Liver (tissue), 9 donors: Measurements from ENCODE around the gene PCDH9. TPM values are rescaled to one million over a fixed set of nuclear protein-coding genes. Genes with fewer than 3 reads are reported as not detected.

Experiments
- DNase-seq: peaks from one replicate; pipeline ENCODE4 v3.0.0-alpha.2; 2017; ENCODE audit warnings: low spot score
- H3K27ac ChIP-seq, 2 donors: one replicate each; pipeline ENCODE4 v1.7.0; 2013; ENCODE audit warnings: inconsistent platforms in 2 of 2, low read length in 2 of 2, control low read depth in 1 of 2, low read depth in 1 of 2, mild to moderate bottlenecking in 1 of 2
- H3K27me3 ChIP-seq, 4 donors: one replicate each; pipeline versions ENCODE4 v1.6.1 to v1.7.0; 2013; ENCODE audit warnings: low read length in 3 of 4, inconsistent platforms in 1 of 4, mild to moderate bottlenecking in 1 of 4, moderate library complexity in 1 of 4; ENCODE audit not compliant: control insufficient read depth in 4 of 4, insufficient read depth in 4 of 4
- H3K36me3 ChIP-seq, 4 donors: one replicate each; pipeline versions ENCODE4 v1.6.1 to v1.7.0; 2013; ENCODE audit warnings: low read length in 3 of 4, mild to moderate bottlenecking in 3 of 4, low read depth in 1 of 4, moderate library complexity in 1 of 4; ENCODE audit not compliant: control insufficient read depth in 4 of 4, insufficient read depth in 3 of 4
- H3K4me1 ChIP-seq, 4 donors: one replicate each; pipeline versions ENCODE4 v1.6.1 to v1.7.0; 2013; ENCODE audit warnings: low read length in 3 of 4, mild to moderate bottlenecking in 3 of 4, moderate library complexity in 1 of 4; ENCODE audit not compliant: control insufficient read depth in 4 of 4, insufficient read depth in 4 of 4
- H3K4me3 ChIP-seq, 3 donors: one replicate each; pipeline versions ENCODE4 v1.6.1 to v1.7.0; 2013; ENCODE audit warnings: low read length in 3 of 3, control low read depth in 1 of 3, low read depth in 1 of 3, mild to moderate bottlenecking in 1 of 3
- H3K9ac ChIP-seq, 2 donors: one replicate each; pipeline ENCODE4 v1.7.0; 2013; ENCODE audit warnings: low read length in 2 of 2, mild to moderate bottlenecking in 2 of 2, moderate library complexity in 2 of 2, control low read depth in 1 of 2, low read depth in 1 of 2
- H3K9me3 ChIP-seq, 4 donors: one replicate each; pipeline versions ENCODE4 v1.6.1 to v1.7.0; 2013; ENCODE audit warnings: low read length in 3 of 4; ENCODE audit not compliant: control insufficient read depth in 4 of 4
- ATF3 ChIP-seq: IDR thresholded peaks from 2 replicates; pipeline ENCODE4 v1.6.1; 2016; ENCODE audit warnings: antibody characterized with exemption
- CTCF ChIP-seq: fragments of 150-350 bp; IDR thresholded peaks from 2 replicates; pipeline ENCODE4 v1.5.1; 2017; ENCODE audit warnings: improper control_type of control experiment, low read depth, low read length; ENCODE audit not compliant: missing input control
- EGR1 ChIP-seq, 2 donors: IDR thresholded peaks; 2 replicates each; pipeline ENCODE4 v1.6.1; 2016 to 2018; ENCODE audit warnings: antibody characterized with exemption in 2 of 2, low read depth in 2 of 2
- FOXA1 ChIP-seq: IDR thresholded peaks from 2 replicates; pipeline ENCODE4 v1.6.1; 2016; ENCODE audit warnings: antibody characterized with exemption
- FOXA2 ChIP-seq: IDR thresholded peaks from 2 replicates; pipeline ENCODE4 v1.6.1; 2016; ENCODE audit warnings: antibody characterized with exemption
- GABPA ChIP-seq, 2 donors: IDR thresholded peaks in 1 of 2; conservative IDR thresholded peaks in 1 of 2; 2 replicates each; pipeline ENCODE4 v1.6.1; 2016; ENCODE audit warnings: antibody characterized with exemption in 2 of 2, mild to moderate bottlenecking in 1 of 2, moderate library complexity in 1 of 2
- HNF4A ChIP-seq, 2 donors: conservative IDR thresholded peaks; 2 replicates each; pipeline ENCODE4 v1.6.1; 2016; ENCODE audit warnings: antibody characterized with exemption in 2 of 2, mild to moderate bottlenecking in 2 of 2
- HNF4G ChIP-seq: IDR thresholded peaks from 2 replicates; pipeline ENCODE4 v1.6.1; 2016; ENCODE audit warnings: antibody characterized with exemption
- JUND ChIP-seq, 2 donors: IDR thresholded peaks; 2 replicates each; pipeline ENCODE4 v1.6.1; 2016; ENCODE audit warnings: antibody characterized with exemption in 2 of 2
- MAX ChIP-seq: IDR thresholded peaks from 2 replicates; pipeline ENCODE4 v1.6.1; 2016; ENCODE audit warnings: antibody characterized with exemption
- NR2F2 ChIP-seq: IDR thresholded peaks from 2 replicates; pipeline ENCODE4 v1.6.1; 2016; ENCODE audit warnings: antibody characterized with exemption
- RAD21 ChIP-seq, 2 donors: IDR thresholded peaks; 2 replicates each; pipeline ENCODE4 v1.6.1; 2016; ENCODE audit warnings: antibody characterized with exemption in 2 of 2, mild to moderate bottlenecking in 2 of 2
- SP1 ChIP-seq: IDR thresholded peaks from 2 replicates; pipeline ENCODE4 v1.6.1; 2018; ENCODE audit warnings: antibody characterized with exemption, mild to moderate bottlenecking
- TAF1 ChIP-seq: conservative IDR thresholded peaks from 2 replicates; pipeline ENCODE4 v1.6.1; 2016; ENCODE audit warnings: antibody characterized with exemption, mild to moderate bottlenecking
- YY1 ChIP-seq: IDR thresholded peaks from 2 replicates; pipeline ENCODE4 v1.6.1; 2016; ENCODE audit warnings: antibody characterized with exemption, mild to moderate bottlenecking
- ZBTB33 ChIP-seq: IDR thresholded peaks from 2 replicates; pipeline ENCODE4 v1.6.1; 2016; ENCODE audit warnings: antibody characterized with exemption
- WGBS: extraction: QIAGEN DNeasy Blood & Tissue Kit; methylation state at CpG from one replicate; pipeline ENCODE4 v1.1.7; 2013; 5-methylcytosine and 5-hydroxymethylcytosine counted together
- polyA plus RNA-seq, 2 donors: library from polyadenylated mRNA; stranded (reverse) in 1 of 2; unstranded in 1 of 2; fragments of 200-250 nt in 1 of 2; fragments of >200 nt in 1 of 2; fragmentation: Nextera tagmentation in 1 of 2; extraction: Ambion mirVana in 1 of 2; gene quantifications; one replicate each; pipeline versions ENCODE4 v1.2.1 to v1.2.3, GENCODE V29; 2013 to 2015
- total RNA-seq, 2 donors: library from RNA; depleted of rRNA; stranded (reverse); fragments of >200 nt; gene quantifications; one replicate each; pipeline ENCODE4 v1.2.3, GENCODE V29; 2014
- TF ChIP-seq, protein P1 (sequence below): IDR thresholded peaks from 2 replicates; pipeline ENCODE4 v1.6.1; 2016; ENCODE audit warnings: antibody characterized with exemption, mild to moderate bottlenecking
- donor health status: healthy.
- donor health status: healthy.
- donor health status: healthy.
- donor health status: healthy.
- donor health status: healthy.

PCDH9 gene
- total and polyA plus RNA-seq, 4 donors, result 0.90 to 4.0 (median 2.2) TPM

GRCh38 chr13:66967811-66968597 is 262.1 kb downstream of the PCDH9 start:
- TF ChIP-seq YY1, result no peak
- no peaks in the 10 kb centered on the region for H3K4me1 ChIP-seq
- no peaks in the 10 kb centered on the region for H3K36me3 ChIP-seq
- peaks cover 0 to 6% (median 0%) of the 10 kb centered on the region in 4 donors for H3K27me3 ChIP-seq
- 91% methylated on average over 3 of the region's 3 CpGs for WGBS
- H3K4me3 ChIP-seq, result no peak overlapping the region
- no peak for DNase-seq
- no peaks in the 10 kb centered on the region for H3K9me3 ChIP-seq
- H3K27ac ChIP-seq, result no peak overlapping the region
- no peak overlapping the region for H3K9ac ChIP-seq

DNA sequence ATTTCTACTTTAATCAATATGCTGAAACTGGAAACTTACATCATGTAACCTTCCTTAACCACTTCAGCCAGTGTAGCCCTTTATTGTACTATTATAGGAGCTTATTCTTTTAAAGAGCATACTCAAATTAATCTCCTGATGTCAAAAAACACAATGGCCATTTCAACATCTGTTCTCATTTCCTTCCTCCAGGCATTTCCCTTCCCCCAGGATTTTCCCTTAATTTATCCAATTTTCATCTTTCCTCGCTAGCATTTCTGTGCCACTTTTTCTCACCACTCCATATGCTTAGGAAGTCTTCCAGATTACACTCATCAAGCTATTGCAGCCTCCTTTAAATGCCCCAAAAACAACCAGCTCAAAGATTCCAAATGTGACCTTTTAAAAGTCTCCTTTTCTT is 265.0 kb downstream of the PCDH9 start:
- TF ChIP-seq NR2F2 (no peak), CTCF (no peak), RAD21 (IDR thresholded peaks at IDR 0.05) (no peak), FOXA2 (no peak), YY1 (no peak), ATF3 (no peak), HNF4A (conservative IDR thresholded peaks at IDR 0.05) (no peak), ZBTB33 (no peak), FOXA1 (no peak)
- no peak for DNase-seq

DNA sequence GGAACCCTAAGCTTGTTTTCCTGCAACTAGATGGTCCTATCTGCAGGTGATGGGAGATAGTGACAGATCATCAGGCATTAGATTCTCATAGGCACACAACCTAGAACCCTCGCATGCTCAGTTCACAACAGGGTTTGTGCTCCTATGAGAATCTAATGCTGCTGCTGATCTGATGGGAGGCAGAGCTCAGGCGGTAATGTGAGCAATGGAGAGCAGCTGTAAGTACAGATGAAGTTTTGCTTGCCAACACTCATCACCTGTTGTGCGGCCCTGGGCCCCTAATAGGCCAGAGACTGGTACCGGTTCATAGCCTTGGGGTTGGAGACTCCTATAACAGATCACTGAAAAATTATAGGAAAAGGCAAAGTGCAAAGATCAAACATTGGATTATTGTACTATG is 267.2 kb downstream of the PCDH9 start:
- 93% methylated on average over 4 of the region's 4 CpGs for WGBS
- Histone ChIP-seq H3K4me1 (no peaks in the 10 kb centered on the region), H3K36me3 (no peaks in the 10 kb centered on the region), H3K27ac (no peak overlapping the region), H3K9ac (no peak overlapping the region), H3K4me3 (no peak overlapping the region), H3K9me3 (no peaks in the 10 kb centered on the region), H3K27me3 (peaks cover 0 to 7% (median 0%) of the 10 kb centered on the region in 4 donors)
- no peak for DNase-seq
- no peak for TF ChIP-seq GABPA (IDR thresholded peaks at IDR 0.05 in 1 of 2, conservative IDR thresholded peaks at IDR 0.05 in 1 of 2)
- no peak for TF ChIP-seq MAX
- no peak for TF ChIP-seq FOXA1
- no peak for TF ChIP-seq HNF4A (conservative IDR thresholded peaks at IDR 0.05)
- TF ChIP-seq, protein P1, sequence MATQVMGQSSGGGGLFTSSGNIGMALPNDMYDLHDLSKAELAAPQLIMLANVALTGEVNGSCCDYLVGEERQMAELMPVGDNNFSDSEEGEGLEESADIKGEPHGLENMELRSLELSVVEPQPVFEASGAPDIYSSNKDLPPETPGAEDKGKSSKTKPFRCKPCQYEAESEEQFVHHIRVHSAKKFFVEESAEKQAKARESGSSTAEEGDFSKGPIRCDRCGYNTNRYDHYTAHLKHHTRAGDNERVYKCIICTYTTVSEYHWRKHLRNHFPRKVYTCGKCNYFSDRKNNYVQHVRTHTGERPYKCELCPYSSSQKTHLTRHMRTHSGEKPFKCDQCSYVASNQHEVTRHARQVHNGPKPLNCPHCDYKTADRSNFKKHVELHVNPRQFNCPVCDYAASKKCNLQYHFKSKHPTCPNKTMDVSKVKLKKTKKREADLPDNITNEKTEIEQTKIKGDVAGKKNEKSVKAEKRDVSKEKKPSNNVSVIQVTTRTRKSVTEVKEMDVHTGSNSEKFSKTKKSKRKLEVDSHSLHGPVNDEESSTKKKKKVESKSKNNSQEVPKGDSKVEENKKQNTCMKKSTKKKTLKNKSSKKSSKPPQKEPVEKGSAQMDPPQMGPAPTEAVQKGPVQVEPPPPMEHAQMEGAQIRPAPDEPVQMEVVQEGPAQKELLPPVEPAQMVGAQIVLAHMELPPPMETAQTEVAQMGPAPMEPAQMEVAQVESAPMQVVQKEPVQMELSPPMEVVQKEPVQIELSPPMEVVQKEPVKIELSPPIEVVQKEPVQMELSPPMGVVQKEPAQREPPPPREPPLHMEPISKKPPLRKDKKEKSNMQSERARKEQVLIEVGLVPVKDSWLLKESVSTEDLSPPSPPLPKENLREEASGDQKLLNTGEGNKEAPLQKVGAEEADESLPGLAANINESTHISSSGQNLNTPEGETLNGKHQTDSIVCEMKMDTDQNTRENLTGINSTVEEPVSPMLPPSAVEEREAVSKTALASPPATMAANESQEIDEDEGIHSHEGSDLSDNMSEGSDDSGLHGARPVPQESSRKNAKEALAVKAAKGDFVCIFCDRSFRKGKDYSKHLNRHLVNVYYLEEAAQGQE, result no peak
- no peak for TF ChIP-seq ATF3
- no peak for TF ChIP-seq YY1
- no peak for TF ChIP-seq SP1
- no peak for TF ChIP-seq EGR1 (IDR thresholded peaks at IDR 0.05; ENCODE audit: low read depth in 2 of 2)
- no peak for TF ChIP-seq RAD21 (IDR thresholded peaks at IDR 0.05)
- no peak for TF ChIP-seq NR2F2
- TF ChIP-seq TAF1, result no peak
- TF ChIP-seq HNF4G, result no peak
- no peak for TF ChIP-seq JUND (IDR thresholded peaks at IDR 0.05)
- no peak for TF ChIP-seq FOXA2

More for the DNA sequence above, 265.0 kb downstream of the PCDH9 start:
- Histone ChIP-seq H3K9me3 (no peaks in the 10 kb centered on the region), H3K9ac (no peak overlapping the region), H3K4me3 (no peak overlapping the region), H3K4me1 (no peaks in the 10 kb centered on the region), H3K36me3 (no peaks in the 10 kb centered on the region), H3K27ac (no peak overlapping the region), H3K27me3 (peaks cover 0 to 7% (median 0%) of the 10 kb centered on the region in 4 donors)
- WGBS, result 81% methylated on average over 1 of the region's 1 CpG
